Astrocyte of the spinal cord (primary cell): ENCODE results near the gene TM7SF2.

Source experiments
- DNase-seq: peaks from one replicate; pipeline ENCODE4 v3.0.0; 2011; ENCODE audit warnings: low read depth, low spot score
- H3K4me3 ChIP-seq: 2 replicates; pipeline ENCODE4 v1.5.1; 2011; ENCODE audit warnings: low read depth, mild to moderate bottlenecking, low read length, moderate library complexity
- CTCF ChIP-seq: IDR thresholded peaks from 2 replicates; pipeline ENCODE4 v1.5.1; 2012; ENCODE audit warnings: low read depth, mild to moderate bottlenecking, low read length, inconsistent platforms
- in situ Hi-C: cut with HindIII; loops from 2 replicates; pipeline ENCODE4 v1.10.0; 2017; ENCODE audit warnings: low sequenced_read_pairs

Gene TM7SF2

GRCh38 chr11:65163684-65164083, 52.0 kb downstream of the TM7SF2 start:
- no peak for DNase-seq
- H3K4me3 ChIP-seq: no peak overlapping the region
- in situ Hi-C loops: no loop called here
- TF ChIP-seq CTCF: no peak
